Thyroid gland (tissue), 4 donors: ENCODE measurements around the gene FLT1.

Experiments used
- POLR2A ChIP-seq, 2 donors: fragments of 450-650 bp; IDR thresholded peaks; one replicate each; pipeline ENCODE4 v1.6.1; 2017; ENCODE audit warnings: antibody characterized with exemption in 2 of 2, mild to moderate bottlenecking in 2 of 2, moderate library complexity in 1 of 2
- TF ChIP-seq, protein P1 (sequence below), 6 experiments: fragments of 200-600 bp in 3 of 6; fragments of 450-650 bp in 3 of 6; sonication (generic) in 3 of 6; IDR thresholded peaks; one replicate each; pipeline ENCODE4 v1.5.1; 2016 to 2019; ENCODE audit warnings: antibody characterized with exemption in 6 of 6, mild to moderate bottlenecking in 2 of 6, inconsistent platforms in 1 of 6, moderate library complexity in 1 of 6

DNA sequence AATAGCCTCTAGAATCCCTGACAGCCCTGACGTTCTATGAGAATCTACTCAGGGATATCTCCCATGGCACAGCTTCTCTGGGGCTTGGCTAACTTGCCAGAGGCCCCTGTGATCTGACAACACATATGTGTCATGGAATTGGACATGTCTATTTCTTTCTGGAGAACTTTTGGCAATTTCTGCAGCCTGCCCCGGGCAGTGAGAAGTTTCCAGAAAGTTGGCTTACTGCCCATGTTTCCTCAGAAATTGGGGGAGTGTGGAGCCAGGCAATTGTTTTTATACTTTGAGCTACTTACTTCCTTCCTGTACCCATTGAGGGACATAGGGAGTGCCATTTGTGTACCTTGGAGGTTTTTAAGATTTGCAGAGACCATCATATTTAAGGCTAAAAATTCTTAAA is 98.9 kb downstream of the FLT1 start:
- TF ChIP-seq, protein P1, sequence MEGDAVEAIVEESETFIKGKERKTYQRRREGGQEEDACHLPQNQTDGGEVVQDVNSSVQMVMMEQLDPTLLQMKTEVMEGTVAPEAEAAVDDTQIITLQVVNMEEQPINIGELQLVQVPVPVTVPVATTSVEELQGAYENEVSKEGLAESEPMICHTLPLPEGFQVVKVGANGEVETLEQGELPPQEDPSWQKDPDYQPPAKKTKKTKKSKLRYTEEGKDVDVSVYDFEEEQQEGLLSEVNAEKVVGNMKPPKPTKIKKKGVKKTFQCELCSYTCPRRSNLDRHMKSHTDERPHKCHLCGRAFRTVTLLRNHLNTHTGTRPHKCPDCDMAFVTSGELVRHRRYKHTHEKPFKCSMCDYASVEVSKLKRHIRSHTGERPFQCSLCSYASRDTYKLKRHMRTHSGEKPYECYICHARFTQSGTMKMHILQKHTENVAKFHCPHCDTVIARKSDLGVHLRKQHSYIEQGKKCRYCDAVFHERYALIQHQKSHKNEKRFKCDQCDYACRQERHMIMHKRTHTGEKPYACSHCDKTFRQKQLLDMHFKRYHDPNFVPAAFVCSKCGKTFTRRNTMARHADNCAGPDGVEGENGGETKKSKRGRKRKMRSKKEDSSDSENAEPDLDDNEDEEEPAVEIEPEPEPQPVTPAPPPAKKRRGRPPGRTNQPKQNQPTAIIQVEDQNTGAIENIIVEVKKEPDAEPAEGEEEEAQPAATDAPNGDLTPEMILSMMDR (IDR thresholded peaks at IDR 0.05) = no peak
- no peak for TF ChIP-seq POLR2A (IDR thresholded peaks at IDR 0.05)
